ENCODE results near the gene PRLR.

Gene PRLR

DNA sequence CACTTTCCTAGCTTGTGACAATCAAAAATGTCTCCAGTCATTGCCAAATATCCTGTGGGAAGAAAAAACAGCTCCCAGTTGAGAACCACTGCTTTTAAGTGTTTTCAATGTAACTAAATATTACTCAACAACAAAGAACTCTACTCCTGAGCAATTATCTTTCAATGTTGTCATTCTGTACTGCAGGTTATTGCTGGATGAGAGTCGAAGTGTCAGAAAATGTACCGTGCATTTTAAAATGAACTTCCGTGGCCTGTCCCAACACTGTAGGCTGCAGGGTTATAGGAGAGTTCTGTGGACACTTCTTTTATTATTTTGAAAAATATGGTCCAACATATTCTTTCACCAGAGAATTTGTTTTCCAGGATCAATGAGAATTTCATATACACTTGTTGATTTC lies 147.8 kb downstream of the PRLR start:
- Histone ChIP-seq H3K27me3 (ENCODE audit: control insufficient read depth, low read length) (no peaks in the 10 kb centered on the region), H4K20me1 (ENCODE audit: control insufficient read depth, insufficient read depth, low read depth, low read length) (no peaks in the 10 kb centered on the region), H3K4me3 (ENCODE audit: low read length) (no peak overlapping the region), H3F3A (ENCODE audit: control insufficient read depth, insufficient read depth) (no peaks in the 10 kb centered on the region), H3K36me3 (ENCODE audit: control insufficient read depth, low read length) (no peaks in the 10 kb centered on the region), H3K4me1 (ENCODE audit: control insufficient read depth, low read length) (no peaks in the 10 kb centered on the region), H3K27ac (ENCODE audit: low read depth, low read length) (no peak overlapping the region), H3K9me3 (ENCODE audit: control insufficient read depth, insufficient read depth, low read length) (no peaks in the 10 kb centered on the region), H3K79me2 (ENCODE audit: control insufficient read depth, low read length) (no peaks in the 10 kb centered on the region), H3K4me2 (ENCODE audit: low read length) (no peak overlapping the region), H3K9me2 (replicated peaks; ENCODE audit: control insufficient read depth, low read length) (no peaks in the 10 kb centered on the region)
- TF ChIP-seq, protein P1, sequence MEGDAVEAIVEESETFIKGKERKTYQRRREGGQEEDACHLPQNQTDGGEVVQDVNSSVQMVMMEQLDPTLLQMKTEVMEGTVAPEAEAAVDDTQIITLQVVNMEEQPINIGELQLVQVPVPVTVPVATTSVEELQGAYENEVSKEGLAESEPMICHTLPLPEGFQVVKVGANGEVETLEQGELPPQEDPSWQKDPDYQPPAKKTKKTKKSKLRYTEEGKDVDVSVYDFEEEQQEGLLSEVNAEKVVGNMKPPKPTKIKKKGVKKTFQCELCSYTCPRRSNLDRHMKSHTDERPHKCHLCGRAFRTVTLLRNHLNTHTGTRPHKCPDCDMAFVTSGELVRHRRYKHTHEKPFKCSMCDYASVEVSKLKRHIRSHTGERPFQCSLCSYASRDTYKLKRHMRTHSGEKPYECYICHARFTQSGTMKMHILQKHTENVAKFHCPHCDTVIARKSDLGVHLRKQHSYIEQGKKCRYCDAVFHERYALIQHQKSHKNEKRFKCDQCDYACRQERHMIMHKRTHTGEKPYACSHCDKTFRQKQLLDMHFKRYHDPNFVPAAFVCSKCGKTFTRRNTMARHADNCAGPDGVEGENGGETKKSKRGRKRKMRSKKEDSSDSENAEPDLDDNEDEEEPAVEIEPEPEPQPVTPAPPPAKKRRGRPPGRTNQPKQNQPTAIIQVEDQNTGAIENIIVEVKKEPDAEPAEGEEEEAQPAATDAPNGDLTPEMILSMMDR (IDR thresholded peaks at IDR 0.05; ENCODE audit: low read depth, low read length, poor library complexity, severe bottlenecking) = no peak
- TF ChIP-seq EZH2phosphoT487 (IDR thresholded peaks at IDR 0.05; ENCODE audit: borderline replicate concordance, low read length) = no peak

DNA sequence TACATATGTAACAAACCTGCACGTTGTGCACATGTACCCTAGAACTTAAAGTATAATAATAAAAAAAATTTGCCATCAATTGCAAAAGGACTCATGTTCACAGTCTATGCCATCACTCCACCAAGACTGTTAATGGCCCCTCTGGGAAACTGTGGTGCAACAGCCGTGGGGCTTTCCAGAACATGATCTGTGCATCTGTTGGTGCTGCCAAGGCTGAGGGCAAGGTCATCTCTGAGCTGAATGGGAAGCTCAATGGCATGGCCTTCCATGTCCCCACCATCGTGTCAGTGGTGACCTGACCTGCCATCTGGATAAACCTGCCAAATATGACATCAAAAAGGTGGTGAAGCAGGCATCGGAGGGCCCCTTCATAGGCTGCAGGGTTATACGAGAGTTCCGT lies 149.2 kb downstream of the PRLR start:
- no peak for TF ChIP-seq EZH2phosphoT487 (IDR thresholded peaks at IDR 0.05; ENCODE audit: borderline replicate concordance, low read length)
- TF ChIP-seq, protein P1 (IDR thresholded peaks at IDR 0.05; ENCODE audit: low read depth, low read length, poor library complexity, severe bottlenecking) = no peak
- H3K9me2 ChIP-seq (replicated peaks; ENCODE audit: control insufficient read depth, low read length) = no peaks in the 10 kb centered on the region

DNA sequence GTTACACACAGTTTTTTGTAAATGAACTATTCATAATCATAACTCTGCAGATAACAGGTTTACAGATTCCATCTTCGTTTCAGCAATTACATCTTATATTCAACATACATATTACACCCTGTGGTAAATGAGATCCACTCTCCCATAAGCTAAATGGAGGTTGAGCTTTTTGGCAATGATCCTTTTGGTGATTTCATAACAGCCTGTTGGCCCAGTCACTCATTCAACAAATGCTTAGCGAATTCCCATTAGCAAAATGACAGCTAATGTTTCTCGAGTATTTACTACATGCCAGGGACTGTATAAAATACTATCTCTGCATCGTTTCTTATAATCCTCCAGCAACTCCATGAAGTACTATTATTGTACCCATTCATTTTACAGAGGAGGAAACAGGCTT lies 157.1 kb downstream of the PRLR start:
- H3K9me3 ChIP-seq (ENCODE audit: control insufficient read depth, insufficient read depth, low read length) = peaks cover 4% of the 10 kb centered on the region; the same call in 1 of the 2 replicates
- no peaks in the 10 kb centered on the region for H3F3A ChIP-seq (ENCODE audit: control insufficient read depth, insufficient read depth)
- H3K4me1 ChIP-seq (ENCODE audit: control insufficient read depth, low read length) = no peaks in the 10 kb centered on the region
- no peak overlapping the region for H3K4me3 ChIP-seq (ENCODE audit: low read length)
- H3K79me2 ChIP-seq (ENCODE audit: control insufficient read depth, low read length) = no peaks in the 10 kb centered on the region
- H3K27ac ChIP-seq (ENCODE audit: low read depth, low read length) = no peak overlapping the region
- H3K9me2 ChIP-seq (replicated peaks; ENCODE audit: control insufficient read depth, low read length) = no peaks in the 10 kb centered on the region
- H4K20me1 ChIP-seq (ENCODE audit: control insufficient read depth, insufficient read depth, low read depth, low read length) = no peaks in the 10 kb centered on the region
- H3K4me2 ChIP-seq (ENCODE audit: low read length) = no peak overlapping the region
- TF ChIP-seq, protein P1 (IDR thresholded peaks at IDR 0.05; ENCODE audit: low read depth, low read length, poor library complexity, severe bottlenecking) = no peak
- no peak for TF ChIP-seq EZH2phosphoT487 (IDR thresholded peaks at IDR 0.05; ENCODE audit: borderline replicate concordance, low read length)
- H3K27me3 ChIP-seq (ENCODE audit: control insufficient read depth, low read length) = no peaks in the 10 kb centered on the region
- no peaks in the 10 kb centered on the region for H3K36me3 ChIP-seq (ENCODE audit: control insufficient read depth, low read length)

More for the DNA sequence above, 149.2 kb downstream of the PRLR start:
- Histone ChIP-seq H3K9me3 (ENCODE audit: control insufficient read depth, insufficient read depth, low read length) (no peaks in the 10 kb centered on the region), H3K4me2 (ENCODE audit: low read length) (no peak overlapping the region), H3K27me3 (ENCODE audit: control insufficient read depth, low read length) (no peaks in the 10 kb centered on the region), H3K27ac (ENCODE audit: low read depth, low read length) (no peak overlapping the region), H3F3A (ENCODE audit: control insufficient read depth, insufficient read depth) (no peaks in the 10 kb centered on the region), H3K4me1 (ENCODE audit: control insufficient read depth, low read length) (no peaks in the 10 kb centered on the region), H3K4me3 (ENCODE audit: low read length) (no peak overlapping the region), H3K79me2 (ENCODE audit: control insufficient read depth, low read length) (no peaks in the 10 kb centered on the region), H4K20me1 (ENCODE audit: control insufficient read depth, insufficient read depth, low read depth, low read length) (no peaks in the 10 kb centered on the region), H3K36me3 (ENCODE audit: control insufficient read depth, low read length) (no peaks in the 10 kb centered on the region)

All from DOHH2 (cell line).